ENCODE measurements around the gene PREP. TPM values are rescaled to one million over a fixed set of nuclear protein-coding genes. Genes with fewer than 3 reads are reported as not detected.

The PREP gene
- total RNA-seq, 1 experiment from 2014 or later, result 34.1 TPM

DNA sequence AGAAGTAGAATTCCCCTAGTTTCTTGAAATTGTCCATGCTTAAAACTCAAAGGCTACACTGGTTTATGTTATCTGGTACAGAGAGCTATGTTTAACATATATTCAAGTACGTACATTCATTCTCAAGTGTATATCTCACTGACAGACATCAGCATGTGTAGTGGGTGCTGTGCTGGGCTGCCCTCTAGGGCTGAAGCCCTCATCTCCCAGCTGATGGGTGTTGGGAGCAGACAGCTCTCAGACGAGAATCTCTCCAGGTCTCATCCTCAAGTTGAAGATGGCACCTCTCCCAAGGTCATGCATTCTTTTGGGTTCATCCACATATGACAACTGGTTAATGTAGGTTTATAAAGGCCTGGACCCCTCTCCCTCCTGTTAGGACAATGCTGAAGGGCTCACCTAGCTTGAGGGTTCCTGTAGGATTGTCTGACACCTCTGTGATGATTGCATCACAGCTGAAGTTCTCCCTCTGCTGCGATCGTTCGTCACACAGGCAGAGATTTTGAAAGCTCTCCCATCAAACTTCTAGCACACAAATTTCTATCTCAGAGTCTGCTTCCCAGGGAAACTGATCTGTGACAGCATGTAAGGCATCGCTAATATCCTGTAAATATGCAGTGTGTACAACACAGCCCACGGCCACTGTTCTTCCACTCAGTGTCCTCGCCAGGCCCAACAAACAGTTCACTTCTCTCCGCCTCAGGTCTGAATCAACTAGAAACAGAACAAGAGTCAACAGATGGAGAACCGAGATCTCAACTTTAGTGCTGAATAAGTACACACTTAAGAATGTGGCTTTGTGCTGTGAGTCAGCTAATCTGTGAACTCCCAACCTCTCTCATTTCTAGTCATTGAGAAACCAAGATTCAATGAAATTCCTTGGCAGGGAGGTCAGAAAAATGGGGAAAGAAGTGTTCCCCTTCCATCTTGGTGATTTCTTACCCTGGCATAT is 43.2 kb downstream of the PREP start:
- BruUV-seq (replicated peaks), result no TSS peak
- ChIA-PET POLR2A (ENCODE audit: low non-redundant PET) (no interaction called here), CTCF (no interaction called here)
- intact Hi-C loops (cut with micrococcal nuclease; ENCODE audit: unreplicated experiment), result no loop called here
- no peaks in the 10 kb centered on the region for H3K36me3 ChIP-seq (ENCODE audit: insufficient read depth, low read length, poor library complexity, severe bottlenecking)
- DNase-seq (ENCODE audit: low spot score), result no peak
- H3K9me3 ChIP-seq (ENCODE audit: low read depth, low read length, poor library complexity, severe bottlenecking), result peaks cover 3% of the 10 kb centered on the region
- H3K27ac ChIP-seq (ENCODE audit: low read depth, low read length, poor library complexity, severe bottlenecking), result no peak overlapping the region
- H3K27me3 ChIP-seq (replicated peaks; ENCODE audit: insufficient read depth, low read depth, low read length, poor library complexity), result no peaks in the 10 kb centered on the region
- no peak overlapping the region for H3K4me3 ChIP-seq (ENCODE audit: low read depth, low read length, poor library complexity, severe bottlenecking)
- peaks cover 5% of the 10 kb centered on the region for H3K4me1 ChIP-seq (ENCODE audit: insufficient read depth, low read length, poor library complexity, severe bottlenecking)
- TF ChIP-seq EZH2 (IDR thresholded peaks at IDR 0.05; ENCODE audit: borderline replicate concordance, low read depth, low read length, poor library complexity, severe bottlenecking), result no peak

DNA sequence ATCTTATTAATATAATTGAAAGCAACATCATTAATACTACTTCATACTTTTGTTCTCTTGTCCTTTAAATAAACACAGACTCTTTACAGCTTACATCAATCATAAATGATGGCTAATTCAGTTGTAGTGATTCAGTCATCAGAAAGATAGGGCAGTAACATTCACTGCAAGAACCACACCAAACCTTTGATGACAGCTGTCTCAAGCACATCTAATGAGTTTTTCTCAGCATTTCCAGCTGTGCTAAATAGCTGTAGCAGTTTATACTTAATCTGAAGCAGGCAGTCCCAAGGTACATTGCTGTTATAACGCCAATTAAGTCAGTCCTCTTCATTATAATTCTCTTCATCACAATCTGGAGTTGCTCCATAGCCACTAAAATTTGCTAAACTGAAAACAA is 45.7 kb downstream of the PREP start:
- POLR2A ChIA-PET (ENCODE audit: low non-redundant PET), result no interaction called here
- no peak overlapping the region for H3K4me3 ChIP-seq (ENCODE audit: low read depth, low read length, poor library complexity, severe bottlenecking)
- H3K36me3 ChIP-seq (ENCODE audit: insufficient read depth, low read length, poor library complexity, severe bottlenecking), result peaks cover 7% of the 10 kb centered on the region
- no peak overlapping the region for H3K27ac ChIP-seq (ENCODE audit: low read depth, low read length, poor library complexity, severe bottlenecking)
- BruUV-seq (replicated peaks), result no TSS peak
- CTCF ChIA-PET, result no interaction called here
- intact Hi-C loops (cut with micrococcal nuclease; ENCODE audit: unreplicated experiment), result no loop called here
- H3K27me3 ChIP-seq (replicated peaks; ENCODE audit: insufficient read depth, low read depth, low read length, poor library complexity), result no peaks in the 10 kb centered on the region
- H3K9me3 ChIP-seq (ENCODE audit: low read depth, low read length, poor library complexity, severe bottlenecking), result peaks cover 3% of the 10 kb centered on the region
- no peak for TF ChIP-seq EZH2 (IDR thresholded peaks at IDR 0.05; ENCODE audit: borderline replicate concordance, low read depth, low read length, poor library complexity, severe bottlenecking)
- TF ChIP-seq, protein P1, sequence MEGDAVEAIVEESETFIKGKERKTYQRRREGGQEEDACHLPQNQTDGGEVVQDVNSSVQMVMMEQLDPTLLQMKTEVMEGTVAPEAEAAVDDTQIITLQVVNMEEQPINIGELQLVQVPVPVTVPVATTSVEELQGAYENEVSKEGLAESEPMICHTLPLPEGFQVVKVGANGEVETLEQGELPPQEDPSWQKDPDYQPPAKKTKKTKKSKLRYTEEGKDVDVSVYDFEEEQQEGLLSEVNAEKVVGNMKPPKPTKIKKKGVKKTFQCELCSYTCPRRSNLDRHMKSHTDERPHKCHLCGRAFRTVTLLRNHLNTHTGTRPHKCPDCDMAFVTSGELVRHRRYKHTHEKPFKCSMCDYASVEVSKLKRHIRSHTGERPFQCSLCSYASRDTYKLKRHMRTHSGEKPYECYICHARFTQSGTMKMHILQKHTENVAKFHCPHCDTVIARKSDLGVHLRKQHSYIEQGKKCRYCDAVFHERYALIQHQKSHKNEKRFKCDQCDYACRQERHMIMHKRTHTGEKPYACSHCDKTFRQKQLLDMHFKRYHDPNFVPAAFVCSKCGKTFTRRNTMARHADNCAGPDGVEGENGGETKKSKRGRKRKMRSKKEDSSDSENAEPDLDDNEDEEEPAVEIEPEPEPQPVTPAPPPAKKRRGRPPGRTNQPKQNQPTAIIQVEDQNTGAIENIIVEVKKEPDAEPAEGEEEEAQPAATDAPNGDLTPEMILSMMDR (conservative IDR thresholded peaks at IDR 0.05; ENCODE audit: low read depth, low read length), result no peak
- peaks cover 5% of the 10 kb centered on the region for H3K4me1 ChIP-seq (ENCODE audit: insufficient read depth, low read length, poor library complexity, severe bottlenecking)
- peak; percentile 25 for DNase-seq (ENCODE audit: low spot score)

DNA sequence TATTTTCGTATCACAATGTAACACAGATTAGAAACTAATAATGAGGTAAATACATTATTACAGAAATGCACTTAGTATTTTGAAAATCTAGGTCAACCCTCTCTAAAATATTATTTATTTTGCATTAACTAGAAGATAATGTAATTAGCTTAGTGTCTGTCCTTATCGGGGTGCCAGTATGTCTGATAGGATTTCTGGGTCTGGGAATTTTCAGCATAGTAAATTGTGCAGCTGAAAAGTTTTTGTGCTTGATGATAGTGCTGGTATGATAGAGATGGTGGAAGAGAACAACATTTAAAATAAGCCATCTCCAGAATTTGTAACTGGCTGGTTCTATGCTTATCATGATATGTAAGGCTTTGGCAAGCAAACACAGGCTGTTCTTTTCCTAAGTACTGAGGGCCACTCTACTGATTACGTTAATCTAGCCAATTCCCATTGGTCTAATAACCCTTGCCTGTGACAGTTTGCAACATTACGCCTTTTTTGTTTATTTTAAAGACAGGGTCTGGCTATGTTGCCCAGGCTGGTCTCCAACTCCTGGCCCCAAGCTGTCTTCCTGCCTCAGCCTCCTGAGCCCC is 50.8 kb downstream of the PREP start:
- Histone ChIP-seq H3K9me3 (ENCODE audit: low read depth, low read length, poor library complexity, severe bottlenecking) (peaks cover 3% of the 10 kb centered on the region), H3K27ac (ENCODE audit: low read depth, low read length, poor library complexity, severe bottlenecking) (no peak overlapping the region), H3K36me3 (ENCODE audit: insufficient read depth, low read length, poor library complexity, severe bottlenecking) (peaks cover 16% of the 10 kb centered on the region), H3K4me1 (ENCODE audit: insufficient read depth, low read length, poor library complexity, severe bottlenecking) (peaks cover under 1% of the 10 kb centered on the region), H3K27me3 (replicated peaks; ENCODE audit: insufficient read depth, low read depth, low read length, poor library complexity) (no peaks in the 10 kb centered on the region), H3K4me3 (ENCODE audit: low read depth, low read length, poor library complexity, severe bottlenecking) (no peak overlapping the region)
- TF ChIP-seq, protein P1 (conservative IDR thresholded peaks at IDR 0.05; ENCODE audit: low read depth, low read length), result no peak
- no peak for TF ChIP-seq EZH2 (IDR thresholded peaks at IDR 0.05; ENCODE audit: borderline replicate concordance, low read depth, low read length, poor library complexity, severe bottlenecking)
- POLR2A ChIA-PET (ENCODE audit: low non-redundant PET), result no interaction called here
- no TSS peak for BruUV-seq (replicated peaks)
- intact Hi-C loops (cut with micrococcal nuclease; ENCODE audit: unreplicated experiment), result no loop called here
- DNase-seq (ENCODE audit: low spot score), result no peak
- CTCF ChIA-PET, result no interaction called here
